ENCODE results near the gene CD247.

- TF ChIP-seq RAD21 (IDR thresholded peaks at IDR 0.05; ENCODE audit: low read length) (no peak), TEAD4 (IDR thresholded peaks at IDR 0.05; ENCODE audit: borderline replicate concordance, insufficient read depth) (no peak), POLR2AphosphoS5 (IDR thresholded peaks at IDR 0.05; ENCODE audit: low read depth, low read length) (no peak), REST (IDR thresholded peaks at IDR 0.05; ENCODE audit: low read depth, low read length) (no peak)
- TF ChIP-seq, protein P1, sequence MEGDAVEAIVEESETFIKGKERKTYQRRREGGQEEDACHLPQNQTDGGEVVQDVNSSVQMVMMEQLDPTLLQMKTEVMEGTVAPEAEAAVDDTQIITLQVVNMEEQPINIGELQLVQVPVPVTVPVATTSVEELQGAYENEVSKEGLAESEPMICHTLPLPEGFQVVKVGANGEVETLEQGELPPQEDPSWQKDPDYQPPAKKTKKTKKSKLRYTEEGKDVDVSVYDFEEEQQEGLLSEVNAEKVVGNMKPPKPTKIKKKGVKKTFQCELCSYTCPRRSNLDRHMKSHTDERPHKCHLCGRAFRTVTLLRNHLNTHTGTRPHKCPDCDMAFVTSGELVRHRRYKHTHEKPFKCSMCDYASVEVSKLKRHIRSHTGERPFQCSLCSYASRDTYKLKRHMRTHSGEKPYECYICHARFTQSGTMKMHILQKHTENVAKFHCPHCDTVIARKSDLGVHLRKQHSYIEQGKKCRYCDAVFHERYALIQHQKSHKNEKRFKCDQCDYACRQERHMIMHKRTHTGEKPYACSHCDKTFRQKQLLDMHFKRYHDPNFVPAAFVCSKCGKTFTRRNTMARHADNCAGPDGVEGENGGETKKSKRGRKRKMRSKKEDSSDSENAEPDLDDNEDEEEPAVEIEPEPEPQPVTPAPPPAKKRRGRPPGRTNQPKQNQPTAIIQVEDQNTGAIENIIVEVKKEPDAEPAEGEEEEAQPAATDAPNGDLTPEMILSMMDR (IDR thresholded peaks at IDR 0.05): no peak
- TF ChIP-seq, protein P2, sequence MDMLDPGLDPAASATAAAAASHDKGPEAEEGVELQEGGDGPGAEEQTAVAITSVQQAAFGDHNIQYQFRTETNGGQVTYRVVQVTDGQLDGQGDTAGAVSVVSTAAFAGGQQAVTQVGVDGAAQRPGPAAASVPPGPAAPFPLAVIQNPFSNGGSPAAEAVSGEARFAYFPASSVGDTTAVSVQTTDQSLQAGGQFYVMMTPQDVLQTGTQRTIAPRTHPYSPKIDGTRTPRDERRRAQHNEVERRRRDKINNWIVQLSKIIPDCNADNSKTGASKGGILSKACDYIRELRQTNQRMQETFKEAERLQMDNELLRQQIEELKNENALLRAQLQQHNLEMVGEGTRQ (IDR thresholded peaks at IDR 0.05; ENCODE audit: borderline replicate concordance, low read depth, low read length): no peak
These were observed 65.2 kb downstream of the CD247 start for GRCh38 chr1:167453123-167453522.

All from SK-N-SH (cell line).